Naive thymus-derived CD8-positive, alpha-beta T cell (primary cell): Measurements from ENCODE around the gene JAKMIP1. TPM values are rescaled to one million over a fixed set of nuclear protein-coding genes. Genes with fewer than 3 reads are reported as not detected.

ENCODE experiments used
- ATAC-seq, 2 donors: fragments of 150-1000 bp; cut with Tn5 transposase in 1 of 2; sonication (Bioruptor Pico), chemical (Tn5 transposase) in 1 of 2; 1 replicate in 1 of 2; 2 replicates in 1 of 2; pipeline ENCODE4 v1.10.0; 2021; ENCODE audit warnings: mild to moderate bottlenecking in 2 of 2, moderate library complexity in 2 of 2
- POLR2A ChIA-PET: fragments of 350-600 bp; sonication (Branson Sonifier 250); formaldehyde crosslinking; loops from one replicate; lab custom pipeline; 2021; ENCODE audit warnings: antibody characterized with exemption; lab: Charles Lee
- DNase-seq, 10 donors: peaks; one replicate each; pipeline versions ENCODE4 v3.0.0 to v3.0.0-alpha.2; 2020 to 2022
- H3K27ac Mint-ChIP-seq, 10 donors: one replicate each; pipeline ENCODE4 v1.8.0; 2020 to 2022; ENCODE audit warnings: mild to moderate bottlenecking in 10 of 10, mixed read lengths in 10 of 10, moderate library complexity in 4 of 10, inconsistent platforms in 1 of 10
- H3K27me3 Mint-ChIP-seq, 5 donors: one replicate each; pipeline ENCODE4 v1.8.0; 2021 to 2022; ENCODE audit warnings: mixed read lengths in 5 of 5
- H3K36me3 Mint-ChIP-seq, 3 donors: one replicate each; pipeline ENCODE4 v1.8.0; 2020 to 2022; ENCODE audit warnings: mixed read lengths in 3 of 3, mild to moderate bottlenecking in 2 of 3, inconsistent platforms in 1 of 3
- H3K4me1 Mint-ChIP-seq, 4 donors: one replicate each; pipeline ENCODE4 v1.8.0; 2021 to 2022; ENCODE audit warnings: mixed read lengths in 4 of 4
- H3K4me3 Mint-ChIP-seq, 10 donors: one replicate each; pipeline ENCODE4 v1.8.0; 2020 to 2022; ENCODE audit warnings: mild to moderate bottlenecking in 10 of 10, mixed read lengths in 10 of 10, moderate library complexity in 6 of 10, inconsistent platforms in 1 of 10
- H3K9me3 Mint-ChIP-seq, 9 donors: one replicate each; pipeline ENCODE4 v1.8.0; 2020 to 2022; ENCODE audit warnings: mixed read lengths in 9 of 9, mild to moderate bottlenecking in 3 of 9, inconsistent platforms in 1 of 9, moderate library complexity in 1 of 9
- polyA plus RNA-seq, 3 donors: library from polyadenylated mRNA; unstranded; fragments of 300-500 nt; fragmentation: Illumina TruSeq; gene quantifications; one replicate each; pipeline ENCODE4 v1.2.3, GENCODE V29; 2021
- total RNA-seq, 8 experiments: library from RNA in 2 of 8; stranded (reverse) in 2 of 8; gene quantifications; one replicate each; pipeline ENCODE4 v1.2.3 and lab custom pipeline; 2021 to 2026

Gene JAKMIP1
- total and polyA plus RNA-seq, 5 experiments from 2014 or later, result 0.15 to 9.6 (median 0.53) TPM; not detected in 1

DNA sequence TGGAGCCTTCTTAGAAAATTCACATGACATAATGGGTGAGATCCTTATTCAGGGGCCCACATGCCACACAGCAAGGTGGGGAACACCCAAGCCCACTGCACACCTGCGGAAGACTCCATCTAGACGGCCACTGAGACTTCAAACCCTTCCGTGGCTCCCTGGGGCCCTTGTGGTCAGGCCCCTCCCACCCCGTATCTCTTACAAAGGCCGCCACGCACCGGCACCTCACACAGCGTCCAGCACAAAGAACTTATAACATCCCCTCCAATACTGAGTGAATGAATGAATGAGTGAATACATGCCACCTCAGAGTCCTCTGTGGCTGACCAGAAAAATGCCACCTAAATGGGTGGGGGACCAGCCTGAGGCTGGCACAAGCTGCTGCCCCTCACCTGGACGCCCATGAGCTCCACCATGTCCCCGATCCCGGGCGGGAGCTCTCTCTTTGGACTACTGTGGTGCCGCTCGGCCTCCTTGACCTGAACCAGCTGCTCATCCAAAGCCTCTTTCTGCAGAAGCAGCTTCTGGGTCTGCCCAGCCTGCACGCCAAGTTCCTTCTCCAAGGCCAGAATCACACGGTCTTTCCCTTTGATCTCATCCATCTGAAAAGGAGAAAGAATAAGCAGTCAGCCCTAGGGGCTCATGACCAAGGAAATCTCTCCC, 115.2 kb downstream of the JAKMIP1 start:
- Mint-ChIP-seq H3K4me1 (no peaks in the 10 kb centered on the region), H3K4me3 (no peak overlapping the region), H3K9me3 (peaks cover 0 to 2% (median 0%) of the 10 kb centered on the region in 9 donors), H3K27ac (no peak overlapping the region), H3K36me3 (no peaks in the 10 kb centered on the region), H3K27me3 (peaks cover 0 to 14% (median 3%) of the 10 kb centered on the region in 5 donors)
- POLR2A ChIA-PET, result no interaction called here
- ATAC-seq (no peak), DNase-seq (no peak)

DNA sequence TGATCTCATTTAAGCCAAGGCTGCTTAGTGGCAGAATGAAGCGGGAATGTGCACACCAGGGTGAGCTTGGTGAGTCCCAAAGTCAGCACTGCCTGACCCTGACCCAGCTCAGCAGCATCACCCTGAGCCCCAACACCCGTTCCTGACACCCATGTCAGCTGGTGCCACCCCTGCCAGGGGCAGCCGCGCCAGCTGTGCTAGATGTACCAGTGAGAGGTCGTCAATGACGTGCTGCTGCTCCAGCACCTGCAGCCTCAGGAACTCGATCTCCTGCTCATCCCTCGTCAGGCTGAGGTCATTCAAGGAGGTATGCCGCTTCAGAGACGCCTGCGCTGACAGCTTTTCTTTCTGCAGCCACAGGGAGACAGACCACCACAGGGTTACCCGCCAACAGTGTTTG, 120.4 kb downstream of the JAKMIP1 start:
- Mint-ChIP-seq H3K27ac (no peak overlapping the region), H3K36me3 (no peaks in the 10 kb centered on the region), H3K9me3 (no peaks in the 10 kb centered on the region), H3K27me3 (no peaks in the 10 kb centered on the region), H3K4me1 (no peaks in the 10 kb centered on the region), H3K4me3 (no peak overlapping the region)
- POLR2A ChIA-PET, result no interaction called here
- no peak for ATAC-seq
- DNase-seq, result no peak

DNA sequence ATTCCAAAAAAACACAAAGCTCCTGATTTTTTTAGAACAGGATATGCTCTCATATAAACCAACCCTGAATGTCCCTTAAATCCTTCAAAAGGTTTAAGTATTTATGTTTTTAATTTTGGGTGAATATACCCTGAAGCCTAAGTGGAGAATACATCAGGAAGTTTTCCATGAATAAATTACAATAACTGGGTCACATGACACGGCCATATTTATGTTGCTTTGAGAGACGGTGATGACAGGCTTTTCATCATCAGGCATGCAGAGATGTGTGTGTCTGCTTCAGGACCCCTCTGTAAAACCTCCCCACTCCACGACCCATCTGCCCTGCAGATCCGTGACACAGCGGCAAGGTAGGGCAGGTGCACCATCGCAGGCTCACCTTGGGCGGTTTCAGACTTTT, 121.8 kb downstream of the JAKMIP1 start:
- no peak overlapping the region for H3K27ac Mint-ChIP-seq
- H3K4me3 Mint-ChIP-seq, result no peak overlapping the region
- POLR2A ChIA-PET, result no interaction called here
- H3K36me3 Mint-ChIP-seq, result no peaks in the 10 kb centered on the region
- ATAC-seq (no peak), DNase-seq (no peak)
- H3K4me1 Mint-ChIP-seq, result no peaks in the 10 kb centered on the region
- no peaks in the 10 kb centered on the region for H3K27me3 Mint-ChIP-seq
- H3K9me3 Mint-ChIP-seq, result no peaks in the 10 kb centered on the region

DNA sequence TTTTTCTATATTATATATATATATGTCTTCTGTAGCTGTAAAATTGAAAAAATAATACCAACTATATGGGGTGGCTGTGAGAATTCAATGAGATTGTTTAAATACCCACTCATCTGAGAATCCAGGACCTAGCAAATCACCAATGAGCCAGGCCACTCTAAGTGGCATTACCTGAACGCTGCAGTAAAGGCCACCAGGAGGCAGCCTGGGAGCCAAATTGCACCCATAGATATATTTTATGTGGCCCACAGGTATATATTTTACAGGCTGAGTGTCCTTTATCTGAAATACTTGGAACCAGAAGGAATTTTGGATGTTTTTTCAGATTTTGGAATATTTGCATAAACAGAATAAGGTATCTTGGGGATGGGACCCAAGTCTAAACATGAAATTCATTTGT, 124.0 kb downstream of the JAKMIP1 start:
- Mint-ChIP-seq H3K4me3 (no peak overlapping the region), H3K9me3 (no peaks in the 10 kb centered on the region), H3K27ac (no peak overlapping the region), H3K36me3 (no peaks in the 10 kb centered on the region), H3K27me3 (peaks cover 0 to 10% (median 1%) of the 10 kb centered on the region in 5 donors), H3K4me1 (no peaks in the 10 kb centered on the region)
- DNase-seq (no peak), ATAC-seq (no peak)
- POLR2A ChIA-PET, result no interaction called here

DNA sequence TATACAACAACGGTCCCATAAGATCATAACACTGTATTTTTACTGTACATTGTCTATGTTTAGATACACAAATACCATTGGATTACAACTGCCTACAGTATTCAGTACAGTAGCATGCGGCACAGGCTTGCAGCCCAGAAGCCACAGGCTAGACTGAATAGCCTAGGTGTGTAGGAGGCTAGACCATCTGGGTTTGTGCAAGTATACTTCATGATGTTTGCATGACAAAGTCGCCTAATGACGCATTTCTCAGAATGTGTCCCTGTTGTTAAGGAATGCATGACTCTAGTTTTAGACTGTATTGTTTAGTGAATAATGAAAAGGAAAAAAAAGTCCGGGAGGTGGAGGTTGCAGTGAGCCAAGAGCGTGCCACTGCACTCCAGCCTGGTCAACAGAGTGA, 125.6 kb downstream of the JAKMIP1 start:
- H3K27ac Mint-ChIP-seq, result no peak overlapping the region
- H3K36me3 Mint-ChIP-seq, result no peaks in the 10 kb centered on the region
- H3K4me3 Mint-ChIP-seq, result no peak overlapping the region
- H3K4me1 Mint-ChIP-seq, result no peaks in the 10 kb centered on the region
- DNase-seq, result no peak
- H3K27me3 Mint-ChIP-seq, result peaks cover 0 to 11% (median 2%) of the 10 kb centered on the region in 5 donors
- no peak for ATAC-seq
- POLR2A ChIA-PET, result no interaction called here
- no peaks in the 10 kb centered on the region for H3K9me3 Mint-ChIP-seq

DNA sequence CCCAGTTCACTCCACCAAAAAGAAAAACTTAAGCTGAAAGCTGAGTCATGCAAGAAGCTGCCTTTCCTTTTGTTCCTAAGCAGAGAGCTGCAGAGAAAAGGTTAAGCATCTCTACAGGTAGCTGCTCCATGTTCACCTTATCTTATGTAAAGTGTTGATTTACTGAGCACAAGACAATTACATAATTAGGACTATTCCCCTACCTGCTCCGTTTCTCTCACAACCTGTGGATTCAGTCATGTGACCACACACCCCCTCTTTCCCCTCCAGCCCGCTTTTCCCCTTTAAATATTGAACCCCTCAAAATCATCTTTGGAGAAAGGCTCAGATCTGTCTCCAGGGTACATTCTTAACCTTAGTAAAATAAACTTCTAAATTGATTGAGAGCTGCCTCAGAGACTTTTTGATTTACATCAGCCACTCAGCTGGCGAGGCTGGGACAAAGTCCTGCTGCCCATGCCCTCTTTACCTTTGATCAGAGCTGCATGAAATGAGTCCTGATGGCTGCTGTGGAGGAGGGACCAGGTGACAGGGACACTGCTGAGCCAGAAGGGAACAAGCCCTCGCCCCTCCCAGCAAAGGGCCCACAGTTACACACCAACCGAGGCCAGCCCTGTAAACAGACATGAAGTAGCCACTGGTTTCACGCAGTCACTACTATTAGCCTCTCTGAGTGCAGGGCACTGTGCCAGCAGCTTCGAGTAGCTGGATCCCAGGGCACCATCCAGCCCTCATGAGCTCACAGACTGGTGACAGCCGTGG, 128.2 kb downstream of the JAKMIP1 start:
- Mint-ChIP-seq H3K27ac (no peak overlapping the region), H3K36me3 (no peaks in the 10 kb centered on the region), H3K4me3 (no peak overlapping the region), H3K9me3 (no peaks in the 10 kb centered on the region), H3K27me3 (peaks cover 0 to 22% (median 10%) of the 10 kb centered on the region in 5 donors), H3K4me1 (no peaks in the 10 kb centered on the region)
- no peak for ATAC-seq
- POLR2A ChIA-PET, result no interaction called here
- DNase-seq, result no peak

DNA sequence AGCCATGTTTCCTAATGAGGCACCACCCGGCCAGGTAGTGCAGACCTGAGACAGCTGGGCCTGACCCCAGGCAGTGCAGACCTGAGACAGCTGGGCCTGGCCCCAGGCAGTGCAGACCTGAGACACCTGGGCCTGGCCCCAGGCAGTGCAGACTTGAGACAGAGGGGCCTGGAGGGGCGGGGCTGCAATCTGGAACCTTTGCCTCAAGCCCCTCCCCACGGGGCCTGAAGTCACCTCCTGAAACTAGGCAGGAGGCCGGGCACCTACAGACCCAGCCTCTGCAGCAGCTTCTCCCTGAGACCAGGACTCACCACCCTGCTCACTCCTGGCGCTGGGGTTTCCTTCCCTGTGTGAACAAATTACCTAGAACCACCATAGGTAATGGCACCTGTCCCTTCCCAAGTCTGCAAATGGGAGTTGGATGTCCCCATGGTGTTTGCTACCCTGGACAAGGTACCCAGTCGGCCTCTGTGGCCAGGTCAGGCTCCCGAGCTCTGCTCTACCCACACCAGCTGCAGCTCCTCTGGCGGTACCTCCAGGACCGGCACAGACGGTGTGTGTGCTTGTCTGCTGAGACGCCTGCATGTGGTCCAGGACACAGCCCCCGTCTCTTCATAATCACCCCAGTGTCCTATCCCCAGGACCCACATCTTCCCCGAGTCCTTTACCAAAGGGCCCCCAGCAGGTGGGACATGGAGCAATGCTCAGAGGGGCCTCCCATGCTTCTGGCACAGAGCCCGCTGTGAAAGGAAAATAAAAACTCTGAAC, 129.0 kb downstream of the JAKMIP1 start:
- POLR2A ChIA-PET, result no interaction called here
- Mint-ChIP-seq H3K4me1 (peaks cover 0 to 3% (median 0%) of the 10 kb centered on the region in 4 donors), H3K27me3 (peaks cover 0 to 30% (median 18%) of the 10 kb centered on the region in 5 donors), H3K36me3 (no peaks in the 10 kb centered on the region), H3K4me3 (no peak overlapping the region), H3K27ac (no peak overlapping the region), H3K9me3 (no peaks in the 10 kb centered on the region)
- DNase-seq, result no peak
- no peak for ATAC-seq

DNA sequence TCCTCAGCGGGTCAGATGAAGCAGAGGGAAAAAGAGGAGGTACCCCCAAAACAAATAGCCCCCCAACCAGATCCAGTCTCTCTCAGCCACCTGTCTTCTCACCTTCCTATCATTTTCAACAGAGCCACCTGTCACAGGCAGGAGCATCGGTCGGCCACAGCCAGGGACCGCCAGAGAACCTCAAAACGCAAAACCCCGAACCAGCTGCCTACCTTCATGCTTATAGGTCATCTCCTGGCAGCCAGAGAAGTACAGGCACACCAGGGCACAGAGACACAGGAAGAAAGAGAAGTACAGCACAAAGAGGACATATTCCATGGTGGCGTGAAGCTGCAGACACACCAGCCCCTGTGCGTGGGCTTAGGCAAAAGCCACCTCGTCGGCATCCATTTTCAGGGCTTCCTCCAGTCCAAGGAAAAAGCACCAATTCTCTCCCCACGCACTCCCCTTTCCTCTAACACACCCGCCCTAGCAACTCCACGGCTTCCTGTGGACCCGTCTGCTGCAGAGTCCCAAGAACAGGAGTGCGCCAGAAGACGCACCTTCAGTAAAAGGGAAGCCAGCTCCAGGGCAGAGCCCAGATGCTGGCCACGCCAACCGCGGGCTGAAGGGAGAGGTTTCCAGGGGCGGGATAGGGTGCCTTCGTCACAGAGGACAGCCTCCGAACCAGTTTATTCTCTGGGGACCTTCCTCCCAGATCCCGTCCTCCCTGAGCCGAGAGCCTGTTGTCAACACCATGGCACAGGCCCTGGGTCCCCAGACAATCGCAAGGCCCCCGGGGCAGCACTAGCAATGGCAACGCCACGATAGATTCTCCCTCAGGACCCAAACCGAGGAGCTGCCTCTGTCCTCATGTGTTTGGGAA, 130.3 kb downstream of the JAKMIP1 start:
- Mint-ChIP-seq H3K36me3 (no peaks in the 10 kb centered on the region), H3K9me3 (no peaks in the 10 kb centered on the region), H3K4me1 (peaks cover 0 to 3% (median 0%) of the 10 kb centered on the region in 4 donors), H3K27ac (no peak overlapping the region), H3K4me3 (no peak overlapping the region), H3K27me3 (peaks cover 0 to 30% (median 19%) of the 10 kb centered on the region in 5 donors)
- ATAC-seq, result no peak
- no peak for DNase-seq
- POLR2A ChIA-PET, result no interaction called here

DNA sequence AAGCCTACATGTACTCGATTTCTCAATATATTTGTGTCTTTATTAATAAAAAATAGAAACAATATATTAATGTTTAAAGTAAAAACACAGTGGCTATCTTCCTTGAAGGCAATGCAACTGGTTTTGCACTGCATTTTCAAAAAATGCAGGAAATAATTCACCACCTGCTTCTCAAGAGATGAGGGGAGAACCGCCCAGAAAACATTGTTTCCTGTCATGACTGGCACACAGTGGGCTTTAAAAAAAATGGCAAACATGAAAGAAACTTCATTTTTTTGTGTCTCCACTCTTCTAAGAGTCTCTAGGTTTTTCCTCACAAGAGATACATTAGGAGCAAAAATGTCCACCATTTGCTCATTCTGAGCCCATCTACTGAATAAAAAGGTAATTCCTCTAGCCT, 131.4 kb downstream of the JAKMIP1 start:
- ATAC-seq, result no peak
- Mint-ChIP-seq H3K27me3 (peaks cover 0 to 31% (median 19%) of the 10 kb centered on the region in 5 donors), H3K9me3 (no peaks in the 10 kb centered on the region), H3K4me3 (no peak overlapping the region), H3K27ac (no peak overlapping the region), H3K36me3 (no peaks in the 10 kb centered on the region), H3K4me1 (peaks cover 0 to 3% (median 0%) of the 10 kb centered on the region in 4 donors)
- DNase-seq, result no peak
- POLR2A ChIA-PET, result no interaction called here

GRCh38 chr4:6065934-6066590, 134.3 kb downstream of the JAKMIP1 start:
- Mint-ChIP-seq H3K27me3 (peaks cover 0 to 29% (median 18%) of the 10 kb centered on the region in 5 donors), H3K4me3 (no peak overlapping the region), H3K9me3 (peaks cover 0 to 5% (median 0%) of the 10 kb centered on the region in 9 donors), H3K27ac (no peak overlapping the region), H3K4me1 (peaks cover 0 to 4% (median 0%) of the 10 kb centered on the region in 4 donors), H3K36me3 (peaks cover 0 to 2% (median 0%) of the 10 kb centered on the region in 3 donors)
- ATAC-seq, result no peak
- POLR2A ChIA-PET, result no interaction called here
- no peak for DNase-seq

- Mint-ChIP-seq H3K36me3 (peaks cover 0 to 5% (median 0%) of the 10 kb centered on the region in 3 donors), H3K4me3 (no peak overlapping the region), H3K9me3 (peaks cover 0 to 6% (median 2%) of the 10 kb centered on the region in 9 donors), H3K4me1 (peaks cover 0 to 4% (median 0%) of the 10 kb centered on the region in 4 donors), H3K27ac (no peak overlapping the region), H3K27me3 (peaks cover 0 to 29% (median 18%) of the 10 kb centered on the region in 5 donors)
- POLR2A ChIA-PET, result no interaction called here
- DNase-seq, result no peak
- no peak for ATAC-seq
Measured at GRCh38 chr4:6065166-6065565, 135.2 kb downstream of the JAKMIP1 start.

- no peak overlapping the region for H3K4me3 Mint-ChIP-seq
- peaks cover 0 to 29% (median 14%) of the 10 kb centered on the region in 5 donors for H3K27me3 Mint-ChIP-seq
- H3K4me1 Mint-ChIP-seq, result peaks cover 0 to 4% (median 0%) of the 10 kb centered on the region in 4 donors
- peaks cover 0 to 7% (median 0%) of the 10 kb centered on the region in 3 donors for H3K36me3 Mint-ChIP-seq
- H3K9me3 Mint-ChIP-seq, result peaks cover 0 to 12% (median 2%) of the 10 kb centered on the region in 9 donors
- ATAC-seq (no peak), DNase-seq (no peak)
- POLR2A ChIA-PET, result no interaction called here
- H3K27ac Mint-ChIP-seq, result no peak overlapping the region
Measured at GRCh38 chr4:6064383-6064782, 136.0 kb downstream of the JAKMIP1 start.
